Skin of body (tissue), 2 donors: ENCODE results near the gene ASPSCR1. TPM values are rescaled to one million over a fixed set of nuclear protein-coding genes. Genes with fewer than 3 reads are reported as not detected.

Experiments used
- DNase-seq: peaks from one replicate; lab custom pipeline; 2025; lab: John Stamatoyannopoulos, UW
- total RNA-seq: library from RNA; depleted of rRNA; stranded (reverse); fragments of >200 nt; gene quantifications from one replicate; pipeline ENCODE4 v1.2.3, GENCODE V29; 2014

ASPSCR1 gene
- total RNA-seq, 1 donor from 2014 or later = 19.2 TPM

- DNase-seq = no peak
These were observed 76.3 kb downstream of the ASPSCR1 start for GRCh38 chr17:82053556-82054263.

GRCh38 chr17:82054351-82055022 is 77.1 kb downstream of the ASPSCR1 start:
- DNase-seq = no peak

GRCh38 chr17:82055023-82055964 is 77.9 kb downstream of the ASPSCR1 start:
- no peak for DNase-seq

- no peak for DNase-seq
These were observed 78.7 kb downstream of the ASPSCR1 start for GRCh38 chr17:82055965-82056728.

GRCh38 chr17:82056729-82057621 is 79.5 kb downstream of the ASPSCR1 start:
- no peak for DNase-seq

- no peak for DNase-seq
These were observed 80.9 kb downstream of the ASPSCR1 start for GRCh38 chr17:82058230-82058854.

GRCh38 chr17:82058855-82059249 is 81.4 kb downstream of the ASPSCR1 start:
- DNase-seq = no peak

- no peak for DNase-seq
These were observed 82.0 kb downstream of the ASPSCR1 start for GRCh38 chr17:82059272-82060000.

- no peak for DNase-seq
These were observed 82.6 kb downstream of the ASPSCR1 start for GRCh38 chr17:82060001-82060380.

- no peak for DNase-seq
These were observed 83.2 kb downstream of the ASPSCR1 start for GRCh38 chr17:82060614-82061013.

- no peak for DNase-seq
These were observed 83.9 kb downstream of the ASPSCR1 start for GRCh38 chr17:82061047-82061925.

GRCh38 chr17:82062076-82062983 is 84.9 kb downstream of the ASPSCR1 start:
- no peak for DNase-seq

GRCh38 chr17:82062984-82063368 is 85.5 kb downstream of the ASPSCR1 start:
- no peak for DNase-seq

- DNase-seq = no peak
These were observed 86.3 kb downstream of the ASPSCR1 start for GRCh38 chr17:82063424-82064415.

- DNase-seq = no peak
These were observed 87.2 kb downstream of the ASPSCR1 start for GRCh38 chr17:82064433-82065192.
